HepG2 (cell line): ENCODE results near the gene FREM3. TPM values are rescaled to one million over a fixed set of nuclear protein-coding genes. Genes with fewer than 3 reads are reported as not detected.

Source experiments
- ATAC-seq: fragments of 200-7000 bp; cut with Tn5 transposase; 3 replicates; pipeline ENCODE4 v1.9.1; 2020; ENCODE audit warnings: mild to moderate bottlenecking, moderate library complexity
- BruUV-seq: library from RNA; stranded (reverse); fragments of 400-500 nt; replicated peaks from 2 replicates; lab custom pipeline; 2021; lab: Mats Ljungman, UMichigan
- CTCF ChIA-PET: fragments of 300-600 bp; formaldehyde crosslinking; extraction: SDS; loops from one replicate; lab custom pipeline; 2021; ENCODE audit warnings: low total read pairs, inconsistent platforms, low intra/inter-chr PET ratio; lab: Yijun Ruan, JAX
- POLR2A ChIA-PET: fragments of 350-600 bp; sonication (Branson Sonifier 250); formaldehyde crosslinking; loops from one replicate; lab custom pipeline; 2020; ENCODE audit warnings: antibody characterized with exemption, inconsistent platforms; lab: Yijun Ruan, JAX
- DNase-seq: peaks from one replicate; pipeline ENCODE4 v3.0.0-alpha.2; 2015; ENCODE audit warnings: low spot score
- FAIRE-seq: peaks from 3 replicates; lab custom pipeline; 2011; peaks lifted over from hg19 to GRCh38; lab: Jason Lieb, UNC
- H2AFZ ChIP-seq: one replicate; pipeline ENCODE4 v1.6.1; 2011; ENCODE audit warnings: low read length, inconsistent platforms
- H3K27ac ChIP-seq: fragments of 300-600 bp; 3 replicates; pipeline ENCODE4 v1.8.0; 2011; ENCODE audit warnings: mixed run types, mild to moderate bottlenecking, mixed read lengths, low read length, inconsistent platforms; ENCODE audit not compliant: insufficient read depth; ENCODE audit errors: extremely low read length
- H3K27me3 ChIP-seq, 2 experiments: fragments of 200-600 bp in 1 of 2; 2 replicates in 1 of 2; 3 replicates in 1 of 2; pipeline versions ENCODE4 v1.6.0 to v1.8.0; 2011; ENCODE audit warnings: low read length in 2 of 2, mild to moderate bottlenecking in 2 of 2, moderate library complexity in 2 of 2, inconsistent platforms in 1 of 2; ENCODE audit not compliant: insufficient read depth in 2 of 2, control insufficient read depth in 1 of 2
- H3K36me3 ChIP-seq, 2 experiments: fragments of 200-600 bp in 1 of 2; replicated peaks in 1 of 2; 2 replicates in 1 of 2; 3 replicates in 1 of 2; pipeline versions ENCODE4 v1.5.1 to v1.8.0; 2011; ENCODE audit warnings: low read length in 2 of 2, inconsistent platforms in 1 of 2; ENCODE audit not compliant: insufficient read depth in 2 of 2, control insufficient read depth in 1 of 2
- H3K4me1 ChIP-seq: 2 replicates; pipeline ENCODE4 v1.5.1; 2012; ENCODE audit warnings: low read length, inconsistent platforms; ENCODE audit not compliant: insufficient read depth
- H3K4me2 ChIP-seq: 2 replicates; pipeline ENCODE4 v1.6.0; 2011; ENCODE audit warnings: low read depth, low read length, inconsistent platforms
- H3K4me3 ChIP-seq, 3 experiments: fragments of 200-600 bp in 1 of 3; sonication (generic), shearing (Covaris generic) in 1 of 3; replicated peaks in 1 of 3; 2 replicates each; pipeline ENCODE4 v1.5.1; 2011 to 2016; ENCODE audit warnings: low read length in 3 of 3, inconsistent platforms in 2 of 3, low read depth in 2 of 3, mild to moderate bottlenecking in 2 of 3, control low read depth in 1 of 3, mixed read lengths in 1 of 3; ENCODE audit not compliant: insufficient read depth in 1 of 3
- H3K79me2 ChIP-seq: one replicate; pipeline ENCODE4 v1.6.1; 2011; ENCODE audit warnings: low read length, inconsistent platforms; ENCODE audit not compliant: insufficient read depth
- H3K9ac ChIP-seq: 2 replicates; pipeline ENCODE4 v1.6.0; 2011; ENCODE audit warnings: mild to moderate bottlenecking, low read depth, low read length, inconsistent platforms; ENCODE audit not compliant: insufficient read depth
- H3K9me3 ChIP-seq: 2 replicates; pipeline ENCODE4 v1.5.1; 2012; ENCODE audit warnings: mild to moderate bottlenecking, low read length
- H4K20me1 ChIP-seq: 2 replicates; pipeline ENCODE4 v1.6.0; 2011; ENCODE audit warnings: inconsistent platforms, mild to moderate bottlenecking, low read length, moderate library complexity; ENCODE audit not compliant: insufficient read depth
- FOXO1 ChIP-seq: sonication (generic); formaldehyde crosslinking; IDR thresholded peaks from 2 replicates; pipeline ENCODE4 v1.4.0; 2020; ENCODE audit warnings: missing genetic modification reagents
- SNAPC4 ChIP-seq: sonication (generic); formaldehyde crosslinking; IDR thresholded peaks from 2 replicates; pipeline ENCODE4 v1.4.0; 2020; ENCODE audit warnings: mild to moderate bottlenecking, missing genetic modification reagents
- TBX2 ChIP-seq: sonication (generic); formaldehyde crosslinking; IDR thresholded peaks from 2 replicates; pipeline ENCODE4 v1.5.0; 2020; ENCODE audit warnings: missing genetic modification reagents, mild to moderate bottlenecking, borderline replicate concordance
- TBX3 ChIP-seq: fragments of 450-650 bp; IDR thresholded peaks from 2 replicates; pipeline ENCODE4 v1.6.1; 2017; ENCODE audit warnings: antibody characterized with exemption, mild to moderate bottlenecking, inconsistent platforms, borderline replicate concordance
- ZBTB25 ChIP-seq: IDR thresholded peaks from 2 replicates; pipeline ENCODE4 v1.6.1; 2018; ENCODE audit warnings: missing genetic modification reagents
- ZMAT5 ChIP-seq: sonication (generic); formaldehyde crosslinking; IDR thresholded peaks from 2 replicates; pipeline ENCODE4 v1.5.0; 2020; ENCODE audit warnings: mild to moderate bottlenecking, low read depth, missing genetic modification reagents, borderline replicate concordance
- ZNF501 ChIP-seq: sonication (generic); formaldehyde crosslinking; IDR thresholded peaks from 2 replicates; pipeline ENCODE4 v1.5.1; 2020; ENCODE audit warnings: mild to moderate bottlenecking, moderate library complexity, missing genetic modification reagents
- ZNF530 ChIP-seq: sonication (generic); formaldehyde crosslinking; IDR thresholded peaks from 2 replicates; pipeline ENCODE4 v1.5.0; 2020; ENCODE audit warnings: low read depth, mild to moderate bottlenecking, missing genetic modification reagents
- ZNF556 ChIP-seq: sonication (generic); formaldehyde crosslinking; IDR thresholded peaks from 2 replicates; pipeline ENCODE4 v1.4.0; 2020; ENCODE audit warnings: mild to moderate bottlenecking, missing genetic modification reagents, borderline replicate concordance
- ZNF652 ChIP-seq: IDR thresholded peaks from 2 replicates; pipeline ENCODE4 v1.6.1; 2016; ENCODE audit warnings: low read depth, borderline replicate concordance
- ZNF678 ChIP-seq: sonication (generic); formaldehyde crosslinking; IDR thresholded peaks from 2 replicates; pipeline ENCODE4 v1.4.0; 2020; ENCODE audit warnings: mild to moderate bottlenecking, missing genetic modification reagents
- ZNF777 ChIP-seq: sonication (generic); formaldehyde crosslinking; IDR thresholded peaks from 2 replicates; pipeline ENCODE4 v1.4.0; 2020; ENCODE audit warnings: missing genetic modification reagents
- WGBS: methylation state at CpG from one replicate; pipeline ENCODE4 v1.1.6; 2017; ENCODE audit warnings: low lambda C conversion rate; 5-methylcytosine and 5-hydroxymethylcytosine counted together
- in situ Hi-C: cut with HindIII; loops from 2 replicates; pipeline ENCODE4 v1.10.0; 2017; ENCODE audit warnings: low pct_unique_long_range_greater_than_20kb; ENCODE audit not compliant: extremely low pct_ligation_motif_present
- intact Hi-C: fragments of 100-400 bp; cut with micrococcal nuclease; formaldehyde crosslinking; loops from one replicate; pipeline ENCODE4 v1.10.0; 2022; ENCODE audit not compliant: unreplicated experiment
- polyA plus RNA-seq, 8 experiments: library from polyadenylated mRNA; depleted of rRNA in 3 of 8; stranded (reverse) in 7 of 8; unstranded in 1 of 8; fragments of >200 nt; fragmentation: Illumina TruSeq in 4 of 8; extraction: Trizol in 4 of 8; gene quantifications; 2 replicates each; pipeline versions ENCODE4 v1.2.1 to v1.2.3, GENCODE V29; 2011 to 2016; ENCODE audit warnings: low read depth in 4 of 8, missing spikeins in 1 of 8, mixed read lengths in 1 of 8; ENCODE audit not compliant: insufficient read depth in 1 of 8
- total RNA-seq, 5 experiments: library from RNA; depleted of rRNA; stranded (reverse); fragments of >200 nt; fragmentation: Illumina TruSeq; extraction: Trizol; gene quantifications; 2 replicates each; pipeline ENCODE4 v1.2.3, GENCODE V29; 2016; ENCODE audit warnings: low read depth in 1 of 5
- TF ChIP-seq, protein P1 (sequence below): sonication (generic); formaldehyde crosslinking; conservative IDR thresholded peaks from 2 replicates; pipeline ENCODE4 v1.5.0; 2020; ENCODE audit warnings: missing genetic modification reagents
- TF ChIP-seq, protein P2 (sequence below): sonication (generic); formaldehyde crosslinking; IDR thresholded peaks from 2 replicates; pipeline ENCODE4 v1.5.0; 2020; ENCODE audit warnings: missing genetic modification reagents

Gene FREM3
- total and polyA plus RNA-seq, 2 of the 13 experiments (the other 11 are each of a cell fraction or from before 2014, with no cell fraction given) = not detected

GRCh38 chr4:143693856-143694255 is 6.6 kb downstream of the FREM3 start (continued):
- TF ChIP-seq ZBTB25 (CRISPR knock-in tag) (no peak), ZNF501 (CRISPR knock-in tag) (no peak), ZNF556 (CRISPR knock-in tag) (no peak), TBX3 (no peak)

- BruUV-seq = no TSS peak
- FAIRE-seq (no peak), DNase-seq (no peak), ATAC-seq (no peak)
- no peak overlapping the region for H3K4me2 ChIP-seq
- intact Hi-C loops = no loop called here
- TF ChIP-seq FOXO1 (CRISPR knock-in tag) = no peak
- TF ChIP-seq, protein P1, sequence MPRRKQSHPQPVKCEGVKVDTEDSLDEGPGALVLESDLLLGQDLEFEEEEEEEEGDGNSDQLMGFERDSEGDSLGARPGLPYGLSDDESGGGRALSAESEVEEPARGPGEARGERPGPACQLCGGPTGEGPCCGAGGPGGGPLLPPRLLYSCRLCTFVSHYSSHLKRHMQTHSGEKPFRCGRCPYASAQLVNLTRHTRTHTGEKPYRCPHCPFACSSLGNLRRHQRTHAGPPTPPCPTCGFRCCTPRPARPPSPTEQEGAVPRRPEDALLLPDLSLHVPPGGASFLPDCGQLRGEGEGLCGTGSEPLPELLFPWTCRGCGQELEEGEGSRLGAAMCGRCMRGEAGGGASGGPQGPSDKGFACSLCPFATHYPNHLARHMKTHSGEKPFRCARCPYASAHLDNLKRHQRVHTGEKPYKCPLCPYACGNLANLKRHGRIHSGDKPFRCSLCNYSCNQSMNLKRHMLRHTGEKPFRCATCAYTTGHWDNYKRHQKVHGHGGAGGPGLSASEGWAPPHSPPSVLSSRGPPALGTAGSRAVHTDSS (CRISPR knock-in tag) = no peak
- no peak for TF ChIP-seq ZNF530 (CRISPR knock-in tag)
- no peak for TF ChIP-seq ZNF777 (CRISPR knock-in tag)
- TF ChIP-seq ZMAT5 (CRISPR knock-in tag) = no peak
- TF ChIP-seq ZNF678 (CRISPR knock-in tag) = no peak
- TF ChIP-seq ZNF652 (CRISPR knock-in tag) = no peak
- no peak for TF ChIP-seq TBX2 (CRISPR knock-in tag)
- TF ChIP-seq SNAPC4 (CRISPR knock-in tag) = no peak
- TF ChIP-seq, protein P2, sequence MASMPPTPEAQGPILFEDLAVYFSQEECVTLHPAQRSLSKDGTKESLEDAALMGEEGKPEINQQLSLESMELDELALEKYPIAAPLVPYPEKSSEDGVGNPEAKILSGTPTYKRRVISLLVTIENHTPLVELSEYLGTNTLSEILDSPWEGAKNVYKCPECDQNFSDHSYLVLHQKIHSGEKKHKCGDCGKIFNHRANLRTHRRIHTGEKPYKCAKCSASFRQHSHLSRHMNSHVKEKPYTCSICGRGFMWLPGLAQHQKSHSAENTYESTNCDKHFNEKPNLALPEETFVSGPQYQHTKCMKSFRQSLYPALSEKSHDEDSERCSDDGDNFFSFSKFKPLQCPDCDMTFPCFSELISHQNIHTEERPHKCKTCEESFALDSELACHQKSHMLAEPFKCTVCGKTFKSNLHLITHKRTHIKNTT (CRISPR knock-in tag) = no peak
- no peaks in the 10 kb centered on the region for H3K9me3 ChIP-seq
- H3K4me1 ChIP-seq = no peaks in the 10 kb centered on the region
- no peaks in the 10 kb centered on the region for H3K36me3 ChIP-seq
- no peak overlapping the region for H3K4me3 ChIP-seq
- no peak overlapping the region for H3K27ac ChIP-seq
- no peak overlapping the region for H3K9ac ChIP-seq
- CTCF ChIA-PET = no interaction called here
- 21% methylated on average over 1 of the region's 1 CpG for WGBS
- in situ Hi-C loops = no loop called here
- POLR2A ChIA-PET = no interaction called here
- no peaks in the 10 kb centered on the region for H3K79me2 ChIP-seq
- H2AFZ ChIP-seq = no peak overlapping the region
- 0 out of 5 replicates have a peak, but pooled peaks cover 0 to 1% of the 10 kb centered on the region in 2 experiments for H3K27me3 ChIP-seq
- H4K20me1 ChIP-seq = no peaks in the 10 kb centered on the region
These were observed 8.2 kb downstream of the FREM3 start for GRCh38 chr4:143692241-143692640.
